ENCODE measurements around the gene IKZF4. TPM values are rescaled to one million over a fixed set of nuclear protein-coding genes. Genes with fewer than 3 reads are reported as not detected.
"Not testable (repeated sequence)": the region's sequence is repeated elsewhere in the genome, so short reads cannot be mapped to it uniquely, and the experiment has no call there.

Gene IKZF4
- total RNA-seq, 1 donor from 2014 or later: 0.86 TPM

- not testable (repeated sequence) for DNase-seq (ENCODE audit: low read depth, low spot score)
Observed at GRCh38 chr12:55999522-55999921, 21.3 kb upstream of the IKZF4 start.

GRCh38 chr12:55999999-56000540 lies 20.8 kb upstream of the IKZF4 start:
- DNase-seq (ENCODE audit: low read depth, low spot score): not testable (repeated sequence)

GRCh38 chr12:56001487-56002100 lies 19.2 kb upstream of the IKZF4 start:
- no peak for DNase-seq (ENCODE audit: low read depth, low spot score)

GRCh38 chr12:56003376-56003775 lies 17.5 kb upstream of the IKZF4 start:
- not testable (repeated sequence) for DNase-seq (ENCODE audit: low read depth, low spot score)

- DNase-seq (ENCODE audit: low read depth, low spot score): no peak
Observed at GRCh38 chr12:56004211-56004610, 16.6 kb upstream of the IKZF4 start.

- DNase-seq (ENCODE audit: low read depth, low spot score): no peak
Observed at GRCh38 chr12:56007564-56008559, 13.0 kb upstream of the IKZF4 start.

GRCh38 chr12:56010111-56010570 lies 10.7 kb upstream of the IKZF4 start:
- no peak for DNase-seq (ENCODE audit: low read depth, low spot score)

GRCh38 chr12:56011509-56012090 lies 9.2 kb upstream of the IKZF4 start:
- no peak for DNase-seq (ENCODE audit: low read depth, low spot score)

- DNase-seq (ENCODE audit: low read depth, low spot score): no peak
Observed at GRCh38 chr12:56013482-56013881, 7.4 kb upstream of the IKZF4 start.

- no peak for DNase-seq (ENCODE audit: low read depth, low spot score)
Observed at GRCh38 chr12:56014205-56014604, 6.6 kb upstream of the IKZF4 start.

GRCh38 chr12:56017181-56017580 lies 3.7 kb upstream of the IKZF4 start:
- DNase-seq (ENCODE audit: low read depth, low spot score): no peak

- no peak for DNase-seq (ENCODE audit: low read depth, low spot score)
Observed at GRCh38 chr12:56018356-56018755, 2.5 kb upstream of the IKZF4 start.

GRCh38 chr12:56021889-56022497 lies 1.1 kb downstream of the IKZF4 start:
- DNase-seq (ENCODE audit: low read depth, low spot score): no peak

GRCh38 chr12:56028511-56029165 lies 7.8 kb downstream of the IKZF4 start:
- no peak for DNase-seq (ENCODE audit: low read depth, low spot score)

GRCh38 chr12:56029166-56029519 lies 8.3 kb downstream of the IKZF4 start:
- peak; percentile 24 for DNase-seq (ENCODE audit: low read depth, low spot score)

GRCh38 chr12:56029666-56030293 lies 8.9 kb downstream of the IKZF4 start:
- DNase-seq (ENCODE audit: low read depth, low spot score): peak; percentile 37

- no peak for DNase-seq (ENCODE audit: low read depth, low spot score)
Observed at GRCh38 chr12:56031987-56032386, 11.1 kb downstream of the IKZF4 start.

- no peak for DNase-seq (ENCODE audit: low read depth, low spot score)
Observed at GRCh38 chr12:56034586-56035332, 13.9 kb downstream of the IKZF4 start.

- DNase-seq (ENCODE audit: low read depth, low spot score): no peak
Observed at GRCh38 chr12:56037161-56037560, 16.3 kb downstream of the IKZF4 start.

Measured in pulmonary artery endothelial cell (primary cell).